HEK293T (cell line): Measurements from ENCODE around the gene AP3M1.

ENCODE experiments used
- CTCF ChIA-PET: fragments of 350-600 bp; formaldehyde crosslinking; extraction: SDS; loops from one replicate; lab custom pipeline; 2021; ENCODE audit warnings: antibody characterized with exemption, inconsistent platforms; lab: Yijun Ruan, JAX
- POLR2A ChIA-PET: fragments of 350-600 bp; formaldehyde crosslinking; extraction: SDS; loops from one replicate; lab custom pipeline; 2020; ENCODE audit warnings: antibody characterized with exemption, inconsistent platforms; lab: Yijun Ruan, JAX
- DNase-seq: peaks from one replicate; pipeline ENCODE4 v3.0.0; 2012; ENCODE audit warnings: mixed read lengths; ENCODE audit errors: extremely low spot score
- ARNT ChIP-seq: fragments of 450-650 bp; IDR thresholded peaks from 2 replicates; pipeline ENCODE4 v1.6.1; 2017; ENCODE audit warnings: mild to moderate bottlenecking
- BHLHE40 ChIP-seq: fragments of 450-650 bp; IDR thresholded peaks from 2 replicates; pipeline ENCODE4 v1.6.1; 2016; ENCODE audit warnings: mild to moderate bottlenecking, moderate library complexity, borderline replicate concordance
- CTBP1 ChIP-seq: fragments of 450-650 bp; IDR thresholded peaks from 2 replicates; pipeline ENCODE4 v1.6.1; 2016; ENCODE audit warnings: borderline replicate concordance
- ELF4 ChIP-seq: fragments of 450-650 bp; IDR thresholded peaks from 2 replicates; pipeline ENCODE4 v1.6.1; 2017; ENCODE audit warnings: antibody characterized with exemption
- FOXA1 ChIP-seq: fragments of 450-650 bp; IDR thresholded peaks from 2 replicates; pipeline ENCODE4 v1.6.1; 2016; ENCODE audit warnings: mild to moderate bottlenecking
- FOXK2 ChIP-seq: fragments of 450-650 bp; IDR thresholded peaks from 2 replicates; pipeline ENCODE4 v1.6.1; 2016; ENCODE audit warnings: mild to moderate bottlenecking
- FOXM1 ChIP-seq: fragments of 450-650 bp; IDR thresholded peaks from 2 replicates; pipeline ENCODE4 v1.6.1; 2017; ENCODE audit warnings: mild to moderate bottlenecking, borderline replicate concordance
- HDGF ChIP-seq: fragments of 450-650 bp; IDR thresholded peaks from 2 replicates; pipeline ENCODE4 v1.6.1; 2017; ENCODE audit warnings: antibody characterized with exemption, borderline replicate concordance
- L3MBTL2 ChIP-seq: fragments of 450-650 bp; conservative IDR thresholded peaks from 2 replicates; pipeline ENCODE4 v1.6.1; 2016; ENCODE audit warnings: mild to moderate bottlenecking
- LEF1 ChIP-seq: fragments of 450-650 bp; IDR thresholded peaks from 2 replicates; pipeline ENCODE4 v1.6.1; 2017; ENCODE audit warnings: mild to moderate bottlenecking, borderline replicate concordance
- NFRKB ChIP-seq: fragments of 450-650 bp; IDR thresholded peaks from 2 replicates; pipeline ENCODE4 v1.6.1; 2016; ENCODE audit warnings: mild to moderate bottlenecking, moderate library complexity
- PKNOX1 ChIP-seq: fragments of 450-650 bp; IDR thresholded peaks from 2 replicates; pipeline ENCODE4 v1.6.1; 2016
- SP1 ChIP-seq: fragments of 450-650 bp; IDR thresholded peaks from 2 replicates; pipeline ENCODE4 v1.6.1; 2017
- SUZ12 ChIP-seq: fragments of 450-650 bp; IDR thresholded peaks from 2 replicates; pipeline ENCODE4 v1.6.1; 2016; ENCODE audit warnings: mild to moderate bottlenecking
- TARDBP ChIP-seq: fragments of 450-650 bp; IDR thresholded peaks from 2 replicates; pipeline ENCODE4 v1.6.1; 2016
- ZNF384 ChIP-seq: fragments of 450-650 bp; IDR thresholded peaks from 2 replicates; pipeline ENCODE4 v1.6.1; 2016

The AP3M1 gene

GRCh38 chr10:74081941-74082718 lies 68.5 kb downstream of the AP3M1 start:
- no peak for TF ChIP-seq BHLHE40
- ChIA-PET POLR2A (no interaction called here), CTCF (interaction anchor here (0.5 to 1.6 kb wide), 10 partner anchors 11 to 202 kb away, joined by 3 to 5 read pairs (median 3); no protein-coding TSS in a partner anchor)
- DNase-seq = no peak

- TF ChIP-seq BHLHE40 (no peak), TARDBP (no peak), SUZ12 (no peak), FOXA1 (no peak), LEF1 (no peak), CTBP1 (no peak), NFRKB (no peak), PKNOX1 (no peak), ARNT (no peak), FOXK2 (no peak), SP1 (no peak), ZNF384 (no peak), HDGF (no peak), L3MBTL2 (no peak), FOXM1 (no peak), ELF4 (no peak)
- DNase-seq = peak; percentile 62
- CTCF ChIA-PET = interaction anchor here (0.6 to 1.6 kb wide), 8 partner anchors 12 to 201 kb away, joined by 3 to 5 read pairs (median 3); no protein-coding TSS in a partner anchor
- POLR2A ChIA-PET = no interaction called here
These were observed 69.3 kb downstream of the AP3M1 start for GRCh38 chr10:74081192-74081803.

GRCh38 chr10:74079936-74080590 lies 70.6 kb downstream of the AP3M1 start:
- TF ChIP-seq FOXM1 (no peak), L3MBTL2 (no peak), ELF4 (no peak), ARNT (no peak), SP1 (no peak), NFRKB (no peak), FOXK2 (no peak), TARDBP (no peak), CTBP1 (no peak), HDGF (no peak), SUZ12 (no peak), PKNOX1 (no peak), LEF1 (no peak), BHLHE40 (no peak), ZNF384 (no peak), FOXA1 (no peak)
- ChIA-PET CTCF (interaction anchor here (1.6 kb wide), 1 partner anchor 198 kb away, joined by 4 read pairs; no protein-coding TSS in a partner anchor), POLR2A (no interaction called here)
- no peak for DNase-seq

- TF ChIP-seq SP1 (no peak), ARNT (no peak), NFRKB (no peak), BHLHE40 (no peak)
- CTCF ChIA-PET = no interaction called here
- DNase-seq = no peak
- POLR2A ChIA-PET = no interaction called here
These were observed 71.3 kb downstream of the AP3M1 start for GRCh38 chr10:74079028-74079935.

DNA sequence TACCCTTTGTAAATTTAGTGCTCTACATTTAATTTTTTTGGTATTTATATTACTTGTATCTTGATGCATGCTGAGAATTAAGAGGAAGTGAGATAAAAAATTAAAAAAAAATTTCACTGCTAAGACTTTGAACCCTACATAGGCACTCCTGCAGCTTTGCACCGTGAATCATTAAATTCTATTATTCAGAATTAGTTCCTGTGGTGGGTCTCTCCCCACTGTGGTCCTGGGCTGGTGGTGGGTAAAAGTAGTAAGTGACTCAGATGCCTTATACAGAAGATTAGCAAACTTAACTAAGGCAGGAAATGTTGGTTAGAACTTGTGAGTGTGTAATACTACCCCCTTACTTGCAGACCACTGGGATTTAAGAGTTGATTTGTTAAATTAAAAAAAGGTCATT lies 72.6 kb downstream of the AP3M1 start:
- TF ChIP-seq FOXK2 (no peak), FOXM1 (no peak), ARNT (no peak), L3MBTL2 (no peak), SUZ12 (no peak), TARDBP (no peak), PKNOX1 (no peak), CTBP1 (no peak), BHLHE40 (no peak), ZNF384 (no peak), HDGF (no peak), FOXA1 (no peak)
- ChIA-PET CTCF (no interaction called here), POLR2A (no interaction called here)
- no peak for DNase-seq
